K562 (cell line): ENCODE results near the gene TSPAN32. TPM values are rescaled to one million over a fixed set of nuclear protein-coding genes. Genes with fewer than 3 reads are reported as not detected.

Source experiments
- ATAC-seq: fragments of 200-7000 bp; cut with Tn5 transposase; 3 replicates; pipeline ENCODE4 v1.9.1; 2020; ENCODE audit warnings: moderate library complexity
- BruUV-seq: library from RNA; stranded (reverse); fragments of 400-500 nt; replicated peaks from 2 replicates; lab custom pipeline; 2021; lab: Mats Ljungman, UMichigan
- CTCF ChIA-PET: fragments of 300-600 bp; formaldehyde crosslinking; extraction: SDS; loops from one replicate; lab custom pipeline; 2021; ENCODE audit warnings: low intra/inter-chr PET ratio; lab: Yijun Ruan, JAX
- POLR2A ChIA-PET: fragments of 300-600, 350-650 bp; sonication (Branson Sonifier 250); formaldehyde crosslinking; extraction: SDS; loops from one replicate; lab custom pipeline; 2021; ENCODE audit warnings: antibody characterized with exemption, inconsistent platforms; lab: Yijun Ruan, JAX
- DNase-seq, 4 experiments: peaks; one replicate each; pipeline versions ENCODE4 v3.0.0 to v3.0.0-alpha.2; 2011 to 2018; ENCODE audit warnings: low spot score in 3 of 4, mixed read lengths in 3 of 4; ENCODE audit errors: extremely low read depth in 1 of 4
- FAIRE-seq: peaks from 2 replicates; lab custom pipeline; 2011; peaks lifted over from hg19 to GRCh38; lab: Jason Lieb, UNC
- H2AFZ ChIP-seq: 2 replicates; pipeline ENCODE4 v1.6.0; 2011; ENCODE audit warnings: low read depth, low read length, control low read depth, inconsistent platforms
- H3K27ac ChIP-seq: fragments of 200-600 bp; 3 replicates; pipeline ENCODE4 v1.8.0; 2011; ENCODE audit warnings: low read depth, mild to moderate bottlenecking, control low read depth, inconsistent platforms, low read length, moderate library complexity, mixed read lengths; ENCODE audit errors: extremely low read depth
- H3K27me3 ChIP-seq, 2 experiments: fragments of 300-600 bp in 1 of 2; 2 replicates in 1 of 2; 3 replicates in 1 of 2; pipeline versions ENCODE4 v1.6.0 to v1.8.0; 2011; ENCODE audit warnings: inconsistent platforms in 2 of 2, low read length in 2 of 2, mild to moderate bottlenecking in 1 of 2, mixed read lengths in 1 of 2, moderate library complexity in 1 of 2; ENCODE audit not compliant: control insufficient read depth in 2 of 2, insufficient read depth in 2 of 2
- H3K36me3 ChIP-seq: fragments of 300-600 bp; 3 replicates; pipeline ENCODE4 v1.8.0; 2011; ENCODE audit warnings: mild to moderate bottlenecking, low read length, inconsistent platforms; ENCODE audit not compliant: control insufficient read depth, insufficient read depth
- H3K4me1 ChIP-seq, 2 experiments: fragments of 200-600 bp in 1 of 2; replicated peaks in 1 of 2; 2 replicates in 1 of 2; 3 replicates in 1 of 2; pipeline versions ENCODE4 v1.5.1 to v1.8.0; 2011; ENCODE audit warnings: inconsistent platforms in 2 of 2, low read length in 2 of 2, mild to moderate bottlenecking in 1 of 2, mixed read lengths in 1 of 2, moderate library complexity in 1 of 2; ENCODE audit not compliant: control insufficient read depth in 2 of 2, insufficient read depth in 2 of 2
- H3K4me2 ChIP-seq: 2 replicates; pipeline ENCODE4 v1.6.1; 2011; ENCODE audit warnings: low read length, control low read depth, inconsistent platforms, mixed read lengths; ENCODE audit not compliant: insufficient read depth
- H3K4me3 ChIP-seq: fragments of 200-600 bp; sonication (generic), shearing (Covaris generic); 2 replicates; pipeline ENCODE4 v1.5.1; 2016; ENCODE audit warnings: control low read depth, inconsistent platforms
- H3K79me2 ChIP-seq: fragments of 200-600 bp; 3 replicates; pipeline ENCODE4 v1.8.0; 2011; ENCODE audit warnings: low read length, inconsistent platforms; ENCODE audit not compliant: control insufficient read depth, insufficient read depth
- H3K9ac ChIP-seq, 2 experiments: 2 replicates each; pipeline versions ENCODE4 v1.6.0 to v1.6.1; 2011; ENCODE audit warnings: low read depth in 2 of 2, low read length in 2 of 2, control low read depth in 1 of 2, inconsistent platforms in 1 of 2, mild to moderate bottlenecking in 1 of 2, mixed read lengths in 1 of 2; ENCODE audit not compliant: insufficient read depth in 1 of 2
- H3K9me1 ChIP-seq: one replicate; pipeline ENCODE4 v1.6.0; 2011; ENCODE audit warnings: inconsistent platforms, mild to moderate bottlenecking, low read length, moderate library complexity; ENCODE audit not compliant: control insufficient read depth, insufficient read depth
- H3K9me3 ChIP-seq: replicated peaks from 2 replicates; pipeline ENCODE4 v1.5.1; 2011; ENCODE audit warnings: low read depth, low read length, inconsistent platforms; ENCODE audit not compliant: control insufficient read depth, insufficient read depth
- H4K20me1 ChIP-seq: replicated peaks from 2 replicates; pipeline ENCODE4 v1.6.1; 2011; ENCODE audit warnings: low read length, inconsistent platforms, mixed read lengths; ENCODE audit not compliant: control insufficient read depth, insufficient read depth
- CCAR2 ChIP-seq: fragments of 200-400 bp; formaldehyde crosslinking; IDR thresholded peaks from 2 replicates; pipeline ENCODE4 v1.6.1; 2017; ENCODE audit warnings: mild to moderate bottlenecking, low read depth, low read length
- HNRNPK ChIP-seq: fragments of 200-400 bp; formaldehyde crosslinking; IDR thresholded peaks from one replicate; pipeline ENCODE4 v1.6.1; 2018; ENCODE audit warnings: mild to moderate bottlenecking, low read depth, low read length; ENCODE audit not compliant: poor library complexity, severe bottlenecking
- MYBL2 ChIP-seq, 2 experiments: fragments of 450-650 bp in 1 of 2; sonication (generic) in 1 of 2; formaldehyde crosslinking in 1 of 2; IDR thresholded peaks; 2 replicates each; pipeline versions ENCODE4 v1.6.1 to v1.8.1; 2017 to 2022; ENCODE audit warnings: borderline replicate concordance in 1 of 2, inconsistent platforms in 1 of 2, low read depth in 1 of 2, mild to moderate bottlenecking in 1 of 2, missing genetic modification reagents in 1 of 2, moderate library complexity in 1 of 2
- RBM17 ChIP-seq: fragments of 200-400 bp; formaldehyde crosslinking; IDR thresholded peaks from 2 replicates; pipeline ENCODE4 v1.6.1; 2017; ENCODE audit warnings: low read depth, mild to moderate bottlenecking, low read length, borderline replicate concordance
- RBM22 ChIP-seq: fragments of 200-400 bp; formaldehyde crosslinking; IDR thresholded peaks from 2 replicates; pipeline ENCODE4 v1.6.1; 2018; ENCODE audit warnings: low read length, low read depth; ENCODE audit not compliant: poor library complexity, severe bottlenecking
- TRIM28 ChIP-seq: fragments of 450-650 bp; IDR thresholded peaks from 2 replicates; pipeline ENCODE4 v1.6.1; 2017
- XRCC5 ChIP-seq: fragments of 200-400 bp; formaldehyde crosslinking; IDR thresholded peaks from 2 replicates; pipeline ENCODE4 v1.6.1; 2017; ENCODE audit warnings: low read depth, mild to moderate bottlenecking, low read length
- ZNF780A ChIP-seq: fragments of 250-450 bp; sonication (Bioruptor Pico); IDR thresholded peaks from 2 replicates; pipeline ENCODE4 v1.5.0; 2021; ENCODE audit warnings: mild to moderate bottlenecking
- WGBS: fragments of 100-300 bp; shearing (Covaris generic); methylation state at CpG from one replicate; pipeline ENCODE4 v1.1.6; 2016; ENCODE audit warnings: low coverage, mixed read lengths; ENCODE audit not compliant: insufficient coverage; ENCODE audit errors: missing lambda C conversion rate; 5-methylcytosine and 5-hydroxymethylcytosine counted together
- in situ Hi-C: fragments of 300-500 bp; cut with MboI; formaldehyde crosslinking; loops from 4 replicates; pipeline ENCODE4 v1.15.0; 2018; ENCODE audit warnings: inconsistent platforms, mixed read lengths
- intact Hi-C: fragments of 100-400 bp; cut with micrococcal nuclease; formaldehyde crosslinking; loops from 2 replicates; pipeline ENCODE4 v1.14.2; 2022
- polyA plus RNA-seq, 8 experiments: library from polyadenylated mRNA; depleted of rRNA in 4 of 8; stranded (reverse) in 5 of 8; unstranded in 3 of 8; fragments of >200 nt; fragmentation: Nextera tagmentation in 2 of 8; fragmentation: Illumina TruSeq in 1 of 8; extraction: Ambion mirVana in 2 of 8; extraction: Trizol in 1 of 8; gene quantifications; 2 replicates each; pipeline versions ENCODE4 v1.2.1 to v1.2.3, GENCODE V29; 2011 to 2014; ENCODE audit warnings: inconsistent platforms in 1 of 8, missing spikeins in 1 of 8
- total RNA-seq, 7 experiments: library from RNA; depleted of rRNA in 6 of 7; stranded (reverse); fragments of >200 nt in 6 of 7; fragmentation: Illumina TruSeq in 2 of 7; extraction: Trizol in 2 of 7; gene quantifications; 2 replicates each; pipeline versions ENCODE4 v1.2.1 to v1.2.3, GENCODE V29; 2011 to 2021; ENCODE audit warnings: low replicate concordance in 1 of 7

The TSPAN32 gene
- total and polyA plus RNA-seq, 9 of the 15 experiments (the other 6 are each of a cell fraction or from before 2014, with no cell fraction given) = 0.21 to 7.3 (median 2.6) TPM

GRCh38 chr11:2289859-2290258, 12.0 kb upstream of the TSPAN32 start:
- TF ChIP-seq RBM22 (no peak), RBM17 (no peak), TRIM28 (no peak), ZNF780A (CRISPR knock-in tag) (no peak), MYBL2 (IDR thresholded peaks at IDR 0.05; ENCODE audit: low read depth) (no peak), MYBL2 (CRISPR knock-in tag; IDR thresholded peaks at IDR 0.05; ENCODE audit: borderline replicate concordance) (no peak), CCAR2 (no peak), HNRNPK (no peak), XRCC5 (no peak)
- TF ChIP-seq, all 486 proteins: peak for 0
- no peak overlapping the region for H3K27ac ChIP-seq
- ChIA-PET CTCF (no interaction called here), POLR2A (interaction anchor here (0.6 to 1.1 kb wide), 2 partner anchors 14 to 852 kb away, joined by 3 read pairs; no protein-coding TSS in a partner anchor)
- no peak for FAIRE-seq
- no peak for DNase-seq
- no peak overlapping the region; the same call in 1 of the 2 replicates for H2AFZ ChIP-seq
- peak overlapping the region in 1 of 2 experiments; percentile 52; a peak in 1 of 4 replicates for H3K9ac ChIP-seq
- H3K4me1 ChIP-seq = peaks cover 21 to 30% of the 10 kb centered on the region in 2 experiments
- 11% methylated on average over 10 of the region's 10 CpGs for WGBS
- ATAC-seq = no peak
- no peaks in the 10 kb centered on the region for H3K9me3 ChIP-seq
- peak overlapping the region; percentile 18; the same call in 1 of the 2 replicates for H3K4me2 ChIP-seq
- H3K4me3 ChIP-seq = no peak overlapping the region
- intact Hi-C loops = no loop called here
- BruUV-seq = no TSS peak
- H3K9me1 ChIP-seq = no peaks in the 10 kb centered on the region
- in situ Hi-C loops = no loop called here
- no peaks in the 10 kb centered on the region for H4K20me1 ChIP-seq
- H3K36me3 ChIP-seq = no peaks in the 10 kb centered on the region
- peaks cover 0 to 29% of the 10 kb centered on the region in 2 experiments; a peak in 2 of 5 replicates for H3K27me3 ChIP-seq
- no peaks in the 10 kb centered on the region for H3K79me2 ChIP-seq
